Gastrocnemius medialis (tissue), 4 donors: ENCODE results near the gene SNCAIP. TPM values are rescaled to one million over a fixed set of nuclear protein-coding genes. Genes with fewer than 3 reads are reported as not detected.

Experiments used
- ATAC-seq, 2 donors: fragments of 150-250 bp; one replicate each; pipeline ENCODE4 v1.9.1; 2016
- DNase-seq, 2 donors: peaks; one replicate each; pipeline ENCODE4 v3.0.0-alpha.2; 2019
- H3K27ac ChIP-seq, 4 donors: fragments of 200-600 bp; sonication (generic); 1 replicate in 1 of 4; 2 replicates in 3 of 4; pipeline ENCODE4 v1.5.1; 2016 to 2018; ENCODE audit warnings: mild to moderate bottlenecking in 2 of 4, moderate library complexity in 1 of 4
- H3K27me3 ChIP-seq, 3 donors: fragments of 200-600 bp; sonication (generic) in 2 of 3; 1 replicate in 1 of 3; 2 replicates in 2 of 3; pipeline versions ENCODE4 v1.5.1 to v1.6.0; 2016 to 2019; ENCODE audit warnings: mild to moderate bottlenecking in 1 of 3, moderate library complexity in 1 of 3
- H3K36me3 ChIP-seq, 2 donors: fragments of 200-600 bp; sonication (generic) in 1 of 2; one replicate each; pipeline ENCODE4 v1.5.1; 2017 to 2018
- H3K4me1 ChIP-seq, 2 donors: fragments of 200-600 bp; sonication (generic) in 1 of 2; one replicate each; pipeline ENCODE4 v1.5.1; 2016 to 2017; ENCODE audit warnings: mild to moderate bottlenecking in 2 of 2
- H3K4me3 ChIP-seq, 4 donors: fragments of 200-600 bp; sonication (generic) in 3 of 4; 1 replicate in 1 of 4; 2 replicates in 3 of 4; pipeline ENCODE4 v1.5.1; 2016 to 2019; ENCODE audit warnings: mild to moderate bottlenecking in 2 of 4
- H3K9me3 ChIP-seq, 3 donors: fragments of 200-600 bp; sonication (generic) in 2 of 3; 1 replicate in 1 of 3; 2 replicates in 2 of 3; pipeline ENCODE4 v1.5.1; 2016 to 2019
- CTCF ChIP-seq, 5 experiments: fragments of 450-650 bp in 3 of 5; fragments of 200-600 bp in 2 of 5; sonication (generic) in 2 of 5; IDR thresholded peaks in 4 of 5; conservative IDR thresholded peaks in 1 of 5; 1 replicate in 4 of 5; 2 replicates in 1 of 5; pipeline ENCODE4 v1.5.1; 2016 to 2019; ENCODE audit warnings: antibody characterized with exemption in 5 of 5, mild to moderate bottlenecking in 3 of 5, moderate library complexity in 3 of 5
- POLR2A ChIP-seq, 2 donors: fragments of 450-650 bp; IDR thresholded peaks; one replicate each; pipeline ENCODE4 v1.6.1; 2017; ENCODE audit warnings: antibody characterized with exemption in 2 of 2, mild to moderate bottlenecking in 2 of 2, moderate library complexity in 2 of 2
- in situ Hi-C, 4 donors: fragments of 200-750 bp; cut with MboI; loops; one replicate each; pipeline versions ENCODE4 v1.15.0 to v1.8.0; 2017; ENCODE audit warnings: low sequenced_read_pairs in 4 of 4
- intact Hi-C: fragments of 100-400 bp; cut with DNase I; formaldehyde crosslinking; loops from one replicate; pipeline ENCODE4 v1.15.1; 2023; ENCODE audit warnings: low total_unique reads
- total RNA-seq, 4 donors: library from RNA; depleted of rRNA; stranded (reverse); fragments of >200 nt; gene quantifications; one replicate each; pipeline versions ENCODE4 v1.1.0 to v1.2.3, GENCODE V29; 2016

SNCAIP gene
- total RNA-seq, 4 donors from 2014 or later = 0.22 to 3.1 (median 0.53) TPM

GRCh38 chr5:122429545-122430318 is 117.7 kb downstream of the SNCAIP start:
- Histone ChIP-seq H3K27me3 (no peaks in the 10 kb centered on the region), H3K9me3 (no peaks in the 10 kb centered on the region), H3K4me3 (no peak overlapping the region), H3K36me3 (no peaks in the 10 kb centered on the region), H3K4me1 (no peaks in the 10 kb centered on the region), H3K27ac (no peak overlapping the region)
- DNase-seq = no peak
- no peak for ATAC-seq
- intact Hi-C loops (no loop called here), in situ Hi-C loops (no loop called here)
- TF ChIP-seq CTCF (IDR thresholded peaks at IDR 0.05 in 4 of 5, conservative IDR thresholded peaks at IDR 0.05 in 1 of 5) (no peak), POLR2A (IDR thresholded peaks at IDR 0.05) (no peak)

GRCh38 chr5:122430319-122430586 is 118.2 kb downstream of the SNCAIP start:
- Histone ChIP-seq H3K36me3 (no peaks in the 10 kb centered on the region), H3K27ac (no peak overlapping the region), H3K27me3 (no peaks in the 10 kb centered on the region), H3K4me3 (no peak overlapping the region), H3K9me3 (no peaks in the 10 kb centered on the region), H3K4me1 (no peaks in the 10 kb centered on the region)
- no peak for DNase-seq
- TF ChIP-seq CTCF (IDR thresholded peaks at IDR 0.05 in 4 of 5, conservative IDR thresholded peaks at IDR 0.05 in 1 of 5) (no peak), POLR2A (IDR thresholded peaks at IDR 0.05) (no peak)
- no peak for ATAC-seq
- intact Hi-C loops = no loop called here
- in situ Hi-C loops = no loop called here

- Histone ChIP-seq H3K36me3 (no peaks in the 10 kb centered on the region), H3K4me1 (no peaks in the 10 kb centered on the region), H3K9me3 (no peaks in the 10 kb centered on the region), H3K27ac (no peak overlapping the region), H3K4me3 (no peak overlapping the region), H3K27me3 (no peaks in the 10 kb centered on the region)
- intact Hi-C loops = no loop called here
- ATAC-seq (no peak), DNase-seq (no peak)
- TF ChIP-seq POLR2A (IDR thresholded peaks at IDR 0.05) (no peak), CTCF (IDR thresholded peaks at IDR 0.05 in 4 of 5, conservative IDR thresholded peaks at IDR 0.05 in 1 of 5) (no peak)
- in situ Hi-C loops = no loop called here
Observed at GRCh38 chr5:122431298-122431697, 119.3 kb downstream of the SNCAIP start.

- no peaks in the 10 kb centered on the region for H3K4me1 ChIP-seq
- DNase-seq (no peak), ATAC-seq (no peak)
- TF ChIP-seq CTCF (IDR thresholded peaks at IDR 0.05 in 4 of 5, conservative IDR thresholded peaks at IDR 0.05 in 1 of 5) (no peak), POLR2A (IDR thresholded peaks at IDR 0.05) (no peak)
- H3K27ac ChIP-seq = no peak overlapping the region
- in situ Hi-C loops = no loop called here
- no peak overlapping the region for H3K4me3 ChIP-seq
- intact Hi-C loops = no loop called here
- no peaks in the 10 kb centered on the region for H3K9me3 ChIP-seq
- H3K27me3 ChIP-seq = no peaks in the 10 kb centered on the region
- no peaks in the 10 kb centered on the region for H3K36me3 ChIP-seq
Observed at GRCh38 chr5:122434205-122434970, 122.4 kb downstream of the SNCAIP start.
